CD4-positive, alpha-beta T cell treated with Interleukin-10 for 1 hour (primary cell): ENCODE data around the gene SFMBT1.

Source experiments
- DNase-seq: peaks from one replicate; pipeline ENCODE4 v3.0.0-alpha.2; 2020

Gene SFMBT1

GRCh38 chr3:52983828-52984227 is 62.0 kb downstream of the SFMBT1 start:
- no peak for DNase-seq

- DNase-seq = peak; percentile 61
These were observed 62.5 kb downstream of the SFMBT1 start for GRCh38 chr3:52983336-52983807.

GRCh38 chr3:52982839-52983238 is 63.0 kb downstream of the SFMBT1 start:
- DNase-seq = no peak

- no peak for DNase-seq
These were observed 66.5 kb downstream of the SFMBT1 start for GRCh38 chr3:52979190-52979983.

- no peak for DNase-seq
These were observed 67.6 kb downstream of the SFMBT1 start for GRCh38 chr3:52978109-52978754.

- no peak for DNase-seq
These were observed 72.1 kb downstream of the SFMBT1 start for GRCh38 chr3:52973806-52974205.

GRCh38 chr3:52971895-52972294 is 74.0 kb downstream of the SFMBT1 start:
- no peak for DNase-seq

- DNase-seq = no peak
These were observed 78.5 kb downstream of the SFMBT1 start for GRCh38 chr3:52967398-52967797.

GRCh38 chr3:52962160-52962559 is 83.7 kb downstream of the SFMBT1 start:
- DNase-seq = no peak

- peak; percentile 8 for DNase-seq
These were observed 86.1 kb downstream of the SFMBT1 start for GRCh38 chr3:52959773-52960172.

- DNase-seq = no peak
These were observed 106.3 kb downstream of the SFMBT1 start for GRCh38 chr3:52939600-52939999.

- peak; percentile 65 for DNase-seq
These were observed 111.0 kb downstream of the SFMBT1 start for GRCh38 chr3:52934630-52935530.

GRCh38 chr3:52931889-52932288 is 114.0 kb downstream of the SFMBT1 start:
- no peak for DNase-seq

GRCh38 chr3:52931328-52931727 is 114.5 kb downstream of the SFMBT1 start:
- no peak for DNase-seq

GRCh38 chr3:52930748-52931147 is 115.1 kb downstream of the SFMBT1 start:
- DNase-seq = no peak

GRCh38 chr3:52926554-52926953 is 119.3 kb downstream of the SFMBT1 start:
- no peak for DNase-seq

- no peak for DNase-seq
These were observed 120.2 kb downstream of the SFMBT1 start for GRCh38 chr3:52925405-52926313.

GRCh38 chr3:52923963-52924362 is 121.9 kb downstream of the SFMBT1 start:
- DNase-seq = no peak

GRCh38 chr3:52920841-52921240 is 125.0 kb downstream of the SFMBT1 start:
- DNase-seq = no peak

GRCh38 chr3:52917044-52917443 is 128.8 kb downstream of the SFMBT1 start:
- no peak for DNase-seq

- no peak for DNase-seq
These were observed 130.6 kb downstream of the SFMBT1 start for GRCh38 chr3:52915294-52915693.
